22Rv1 (cell line): Measurements from ENCODE around the gene SHISA8.

Experiments used
- H3K27ac ChIP-seq: fragments of 450-650 bp; 2 replicates; pipeline ENCODE4 v1.5.1; 2017
- ZFX ChIP-seq: fragments of 450-650 bp; IDR thresholded peaks from 2 replicates; pipeline ENCODE4 v1.6.1; 2017; ENCODE audit warnings: antibody characterized with exemption, borderline replicate concordance
- TF ChIP-seq, protein P1 (sequence below): fragments of 450-650 bp; IDR thresholded peaks from 2 replicates; pipeline ENCODE4 v1.5.1; 2017; ENCODE audit warnings: mild to moderate bottlenecking

The SHISA8 gene

DNA sequence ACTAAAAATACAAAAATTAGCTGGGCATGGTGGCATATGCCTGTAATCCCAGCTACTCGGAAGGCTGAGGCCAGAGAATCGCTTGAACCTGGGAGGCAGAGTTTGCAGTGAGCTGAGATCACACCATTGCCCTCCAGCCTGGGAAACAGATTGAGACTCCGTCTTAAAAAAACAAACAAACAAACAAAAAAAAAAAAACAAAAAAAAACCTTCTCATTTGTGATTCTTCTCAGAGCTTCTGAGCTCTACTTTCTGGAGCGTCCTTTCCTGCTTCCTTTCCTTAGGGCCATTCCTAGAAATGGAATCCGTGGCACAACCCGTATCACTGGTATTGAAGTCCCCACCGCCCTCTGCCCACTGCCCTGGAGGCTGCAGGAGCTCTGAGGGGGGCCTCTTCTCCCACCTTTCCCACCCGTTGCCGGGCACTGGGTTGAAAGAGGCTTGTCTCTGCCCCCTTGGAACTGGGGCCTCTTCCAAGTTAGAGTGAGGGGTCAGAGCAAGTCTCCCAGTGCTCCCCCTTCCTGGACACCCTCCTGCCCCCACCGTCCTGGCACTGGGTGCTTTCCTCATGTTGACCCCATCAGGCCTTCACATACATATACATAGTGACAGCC is 2.0 kb upstream of the SHISA8 start:
- TF ChIP-seq, protein P1, sequence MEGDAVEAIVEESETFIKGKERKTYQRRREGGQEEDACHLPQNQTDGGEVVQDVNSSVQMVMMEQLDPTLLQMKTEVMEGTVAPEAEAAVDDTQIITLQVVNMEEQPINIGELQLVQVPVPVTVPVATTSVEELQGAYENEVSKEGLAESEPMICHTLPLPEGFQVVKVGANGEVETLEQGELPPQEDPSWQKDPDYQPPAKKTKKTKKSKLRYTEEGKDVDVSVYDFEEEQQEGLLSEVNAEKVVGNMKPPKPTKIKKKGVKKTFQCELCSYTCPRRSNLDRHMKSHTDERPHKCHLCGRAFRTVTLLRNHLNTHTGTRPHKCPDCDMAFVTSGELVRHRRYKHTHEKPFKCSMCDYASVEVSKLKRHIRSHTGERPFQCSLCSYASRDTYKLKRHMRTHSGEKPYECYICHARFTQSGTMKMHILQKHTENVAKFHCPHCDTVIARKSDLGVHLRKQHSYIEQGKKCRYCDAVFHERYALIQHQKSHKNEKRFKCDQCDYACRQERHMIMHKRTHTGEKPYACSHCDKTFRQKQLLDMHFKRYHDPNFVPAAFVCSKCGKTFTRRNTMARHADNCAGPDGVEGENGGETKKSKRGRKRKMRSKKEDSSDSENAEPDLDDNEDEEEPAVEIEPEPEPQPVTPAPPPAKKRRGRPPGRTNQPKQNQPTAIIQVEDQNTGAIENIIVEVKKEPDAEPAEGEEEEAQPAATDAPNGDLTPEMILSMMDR = no peak
- no peak for TF ChIP-seq ZFX
- H3K27ac ChIP-seq = no peak overlapping the region

DNA sequence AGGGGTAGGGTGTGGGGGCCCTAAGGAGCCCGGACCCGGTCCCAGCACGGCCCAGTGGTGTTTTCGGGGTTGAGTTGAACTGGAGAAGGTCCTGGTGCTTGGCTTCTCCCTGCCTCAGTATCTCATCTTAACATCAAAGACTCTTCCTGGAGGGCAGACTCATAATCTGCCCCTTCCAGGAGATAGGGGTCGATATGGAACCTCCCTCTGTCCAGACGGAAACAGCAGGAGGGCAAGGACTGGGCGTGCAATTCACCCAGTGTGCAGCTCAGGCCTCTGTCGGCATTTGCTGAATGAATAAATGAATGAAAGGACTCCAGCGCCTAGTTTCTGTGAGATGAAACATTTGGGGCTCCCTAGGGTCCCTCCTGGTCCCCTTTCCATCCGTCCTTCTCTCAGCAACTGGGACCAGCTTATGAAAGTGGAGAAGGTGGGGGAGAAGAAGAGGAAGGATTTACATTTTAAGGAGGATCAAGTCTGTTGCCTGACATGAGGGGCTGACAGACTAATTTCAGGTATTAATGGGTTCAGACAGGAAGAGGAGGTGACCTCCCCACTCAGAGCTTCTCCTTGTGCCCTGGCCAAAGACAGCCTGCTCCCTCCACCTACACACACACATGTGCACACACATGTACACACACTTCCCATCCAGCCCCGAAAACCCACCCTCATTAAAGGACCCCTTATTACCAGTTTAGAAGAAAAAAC is 1.1 kb upstream of the SHISA8 start:
- no peak overlapping the region for H3K27ac ChIP-seq
- TF ChIP-seq, protein P1 = no peak
- no peak for TF ChIP-seq ZFX

- TF ChIP-seq, protein P1 = no peak
- no peak for TF ChIP-seq ZFX
- peak overlapping the region; percentile 42; the same call in 1 of the 2 replicates for H3K27ac ChIP-seq
Observed at GRCh38 chr22:41914611-41915034, 251 bp downstream of the SHISA8 start.

DNA sequence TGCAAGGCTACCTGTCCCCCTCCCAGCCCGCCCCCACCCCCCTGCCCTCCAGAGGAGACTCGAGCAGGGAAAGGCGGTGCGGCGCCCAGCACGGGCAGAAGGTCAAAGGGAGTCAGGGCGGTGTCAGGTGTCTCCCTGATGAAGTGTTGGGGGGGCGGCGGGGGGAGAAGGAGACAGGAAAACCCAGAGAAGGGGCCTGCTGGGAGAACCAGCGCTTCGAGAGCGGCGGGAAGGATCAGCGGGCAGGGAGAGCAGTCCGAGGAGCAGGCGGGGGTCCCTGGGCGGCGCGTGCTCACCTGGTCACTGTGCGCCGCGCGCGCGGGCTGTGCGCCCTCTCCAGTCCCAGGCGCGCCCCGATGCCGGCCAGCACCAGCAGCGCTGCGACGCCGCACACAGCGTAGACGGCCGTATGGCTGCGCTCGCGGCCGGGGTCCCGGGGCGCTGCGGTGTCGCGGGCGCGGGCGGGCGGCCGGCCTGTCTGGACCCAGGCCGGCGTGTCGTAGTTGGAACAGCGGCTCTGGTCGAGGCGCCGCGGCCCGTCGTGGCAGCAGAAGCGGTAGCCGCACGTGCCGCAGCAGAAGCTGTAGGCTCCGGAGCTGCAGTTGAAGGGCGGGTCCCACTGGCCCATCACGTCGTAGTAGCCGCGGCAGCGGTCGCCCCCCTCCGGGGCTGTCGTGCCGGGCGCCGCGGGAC is 886 bp downstream of the SHISA8 start:
- no peak for TF ChIP-seq ZFX
- TF ChIP-seq, protein P1 = no peak
- no peak overlapping the region for H3K27ac ChIP-seq

DNA sequence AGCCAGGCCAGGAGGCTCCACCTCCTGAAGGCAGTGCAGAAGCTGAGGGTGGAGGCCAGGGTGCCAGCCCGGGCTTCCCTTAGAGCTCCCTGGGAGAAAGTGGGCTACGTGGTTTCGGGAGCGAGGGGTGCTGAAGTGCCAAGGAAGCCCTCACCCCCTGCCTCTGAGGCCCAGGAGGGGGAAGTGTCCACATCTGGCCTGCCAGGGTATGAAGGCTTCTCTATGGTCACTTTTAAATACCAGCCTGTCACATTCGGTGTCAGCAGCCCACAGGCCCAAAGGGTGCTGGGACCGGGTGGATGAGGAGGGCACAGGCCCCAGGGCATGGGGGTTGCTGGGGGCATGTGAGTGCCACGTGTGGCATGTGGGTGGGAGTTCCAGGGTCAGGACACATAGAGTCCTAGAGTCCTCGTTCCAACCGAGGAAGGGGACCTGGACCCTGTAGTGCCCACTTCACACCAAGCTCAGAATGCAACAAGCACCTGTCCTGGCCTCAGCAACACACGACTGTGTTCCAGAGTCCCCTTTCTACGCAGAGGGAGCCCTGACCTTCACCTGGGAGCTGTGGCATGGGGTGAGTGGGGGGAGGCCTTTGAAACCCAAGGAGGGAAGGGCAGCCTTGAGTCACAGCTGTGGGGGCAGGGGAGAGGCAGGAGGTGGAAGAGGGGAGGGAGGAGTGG is 1.7 kb downstream of the SHISA8 start:
- no peak overlapping the region for H3K27ac ChIP-seq
- TF ChIP-seq, protein P1 = no peak
- no peak for TF ChIP-seq ZFX

DNA sequence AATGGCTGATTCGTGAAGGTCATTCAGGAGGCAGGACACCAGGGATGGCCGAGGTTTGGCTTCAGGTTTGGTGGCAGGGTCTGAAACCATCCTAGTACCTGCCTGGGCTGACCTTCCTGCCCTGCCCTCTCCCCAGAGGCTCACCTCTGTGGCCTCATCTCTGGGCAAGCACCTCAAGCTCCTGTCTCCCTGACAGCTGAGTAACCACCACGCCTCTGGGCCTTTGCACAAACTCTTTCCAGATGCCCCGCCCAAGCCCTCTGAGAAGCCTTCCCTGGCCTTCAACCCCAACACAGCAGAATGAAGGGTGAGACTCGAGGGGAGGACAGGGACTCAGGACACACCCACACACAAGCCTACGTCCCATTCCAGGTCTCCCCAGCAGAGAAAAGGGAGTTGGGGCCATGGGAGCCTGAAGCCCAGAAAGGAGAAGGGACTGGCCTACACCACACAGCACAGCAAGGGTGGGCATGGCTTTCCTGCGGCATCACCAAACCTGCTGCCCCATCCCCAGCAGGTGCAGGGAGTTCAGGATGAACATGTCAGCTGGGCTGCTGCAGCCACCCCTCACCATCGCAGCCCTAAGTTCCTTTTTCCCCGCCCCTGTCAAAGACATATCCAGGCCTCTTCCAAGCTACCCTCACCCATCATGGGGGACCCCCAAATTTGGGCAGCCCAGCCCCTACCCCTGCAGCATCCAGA is 2.4 kb downstream of the SHISA8 start:
- no peak overlapping the region for H3K27ac ChIP-seq
- TF ChIP-seq, protein P1 = no peak
- no peak for TF ChIP-seq ZFX
